Mesothelial cell of epicardium (in vitro differentiated cells): ENCODE results near the gene MTR. TPM values are rescaled to one million over a fixed set of nuclear protein-coding genes. Genes with fewer than 3 reads are reported as not detected.

Experiments
- DNase-seq, 2 experiments: peaks; one replicate each; pipeline ENCODE4 v3.0.0; 2021; ENCODE audit warnings: low spot score in 2 of 2; ENCODE audit not compliant: unreplicated experiment in 2 of 2
- H3K27ac Mint-ChIP-seq: 2 replicates; pipeline ENCODE4 v1.8.0; 2021; ENCODE audit warnings: mixed read lengths
- H3K27me3 Mint-ChIP-seq: 2 replicates; pipeline ENCODE4 v1.8.0; 2021; ENCODE audit warnings: low read depth, mixed read lengths
- H3K36me3 Mint-ChIP-seq: 2 replicates; pipeline ENCODE4 v1.8.0; 2021; ENCODE audit warnings: mixed read lengths
- H3K4me1 Mint-ChIP-seq: 2 replicates; pipeline ENCODE4 v1.8.0; 2021; ENCODE audit warnings: mixed read lengths
- H3K4me3 Mint-ChIP-seq: 2 replicates; pipeline ENCODE4 v1.8.0; 2021; ENCODE audit warnings: mild to moderate bottlenecking, moderate library complexity, mixed read lengths
- H3K9me3 Mint-ChIP-seq: 2 replicates; pipeline ENCODE4 v1.8.0; 2021; ENCODE audit warnings: mixed read lengths
- total RNA-seq: library from RNA; stranded (reverse); gene quantifications from 3 replicates; pipeline ENCODE4 v1.2.1, GENCODE V29; 2021
- TF ChIP-seq, protein P1 (sequence below): fragments of 200-600 bp; sonication (generic); IDR thresholded peaks from one replicate; pipeline ENCODE4 v1.5.0; 2021; ENCODE audit warnings: antibody characterized with exemption; ENCODE audit not compliant: unreplicated experiment

The MTR gene
- total RNA-seq, 1 donor from 2014 or later: 62.5 TPM

DNA sequence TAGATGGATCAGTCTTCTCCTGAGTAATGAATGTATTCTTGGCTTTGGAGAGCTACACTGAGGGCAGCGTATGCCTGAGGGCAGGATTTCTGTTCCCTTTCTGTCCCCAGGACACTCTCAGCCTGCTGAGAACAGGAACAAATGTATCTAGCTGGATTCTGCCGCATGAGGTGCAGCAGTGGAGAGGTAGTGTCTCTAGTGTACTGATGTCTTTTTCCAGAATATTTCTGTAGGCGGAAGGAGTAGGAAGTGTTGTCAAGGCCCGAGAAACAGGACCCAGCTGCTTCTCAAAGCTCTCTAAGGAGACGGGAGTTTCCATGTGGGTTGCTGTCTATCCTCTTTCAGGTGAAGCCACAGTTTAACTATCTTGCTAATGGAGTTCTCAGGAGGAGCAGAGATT is 143.7 kb downstream of the MTR start:
- no peak overlapping the region for H3K27ac Mint-ChIP-seq
- DNase-seq: no peak
- peaks cover 30% of the 10 kb centered on the region for H3K9me3 Mint-ChIP-seq
- H3K4me3 Mint-ChIP-seq: no peak overlapping the region
- H3K4me1 Mint-ChIP-seq: peaks cover 2% of the 10 kb centered on the region
- TF ChIP-seq, protein P1, sequence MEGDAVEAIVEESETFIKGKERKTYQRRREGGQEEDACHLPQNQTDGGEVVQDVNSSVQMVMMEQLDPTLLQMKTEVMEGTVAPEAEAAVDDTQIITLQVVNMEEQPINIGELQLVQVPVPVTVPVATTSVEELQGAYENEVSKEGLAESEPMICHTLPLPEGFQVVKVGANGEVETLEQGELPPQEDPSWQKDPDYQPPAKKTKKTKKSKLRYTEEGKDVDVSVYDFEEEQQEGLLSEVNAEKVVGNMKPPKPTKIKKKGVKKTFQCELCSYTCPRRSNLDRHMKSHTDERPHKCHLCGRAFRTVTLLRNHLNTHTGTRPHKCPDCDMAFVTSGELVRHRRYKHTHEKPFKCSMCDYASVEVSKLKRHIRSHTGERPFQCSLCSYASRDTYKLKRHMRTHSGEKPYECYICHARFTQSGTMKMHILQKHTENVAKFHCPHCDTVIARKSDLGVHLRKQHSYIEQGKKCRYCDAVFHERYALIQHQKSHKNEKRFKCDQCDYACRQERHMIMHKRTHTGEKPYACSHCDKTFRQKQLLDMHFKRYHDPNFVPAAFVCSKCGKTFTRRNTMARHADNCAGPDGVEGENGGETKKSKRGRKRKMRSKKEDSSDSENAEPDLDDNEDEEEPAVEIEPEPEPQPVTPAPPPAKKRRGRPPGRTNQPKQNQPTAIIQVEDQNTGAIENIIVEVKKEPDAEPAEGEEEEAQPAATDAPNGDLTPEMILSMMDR: no peak
- no peaks in the 10 kb centered on the region for H3K36me3 Mint-ChIP-seq
- H3K27me3 Mint-ChIP-seq: no peaks in the 10 kb centered on the region

DNA sequence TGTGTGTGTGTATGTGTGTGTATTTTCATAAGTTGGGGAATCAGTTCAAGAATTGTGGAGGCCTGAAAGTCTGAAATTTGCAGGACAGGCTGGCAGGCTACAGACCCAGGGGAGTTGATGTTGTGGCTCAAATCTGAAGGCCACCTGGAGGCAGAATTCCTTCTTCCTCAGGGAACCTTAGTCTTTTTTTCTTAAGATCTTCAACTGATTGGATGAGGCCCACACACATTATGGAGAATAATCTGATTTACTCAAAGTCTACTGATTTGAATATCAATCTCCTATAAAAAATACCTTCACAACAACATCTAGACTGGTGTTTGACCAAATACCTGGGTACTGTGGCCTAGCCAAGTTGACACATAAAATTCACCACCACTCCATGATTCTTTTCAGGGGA is 147.3 kb downstream of the MTR start:
- Mint-ChIP-seq H3K27me3 (no peaks in the 10 kb centered on the region), H3K9me3 (peaks cover 17% of the 10 kb centered on the region), H3K4me1 (peaks cover 2% of the 10 kb centered on the region), H3K27ac (no peak overlapping the region), H3K36me3 (no peaks in the 10 kb centered on the region), H3K4me3 (no peak overlapping the region)
- TF ChIP-seq, protein P1: no peak
- no peak for DNase-seq

DNA sequence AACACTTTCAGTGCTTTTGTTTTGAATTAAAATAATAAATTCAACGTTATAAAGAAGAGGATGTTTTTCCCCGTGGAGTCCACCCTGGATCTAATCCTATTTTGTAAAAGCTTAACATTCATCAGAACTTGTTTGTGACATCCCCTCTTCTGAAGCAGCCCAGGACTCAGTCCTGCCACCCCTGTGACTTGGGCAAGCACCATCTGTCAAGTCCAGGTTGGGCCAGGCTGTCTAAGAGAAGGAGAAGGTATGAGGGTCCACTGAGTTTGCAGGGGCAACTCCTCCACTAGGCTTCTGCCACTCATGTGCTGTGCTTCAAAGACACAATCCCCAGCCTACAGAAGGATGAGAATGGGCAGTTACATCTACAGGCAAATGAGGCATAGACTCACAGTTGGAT is 149.5 kb downstream of the MTR start:
- H3K27ac Mint-ChIP-seq: no peak overlapping the region
- TF ChIP-seq, protein P1: no peak
- H3K9me3 Mint-ChIP-seq: peaks cover 15% of the 10 kb centered on the region
- no peaks in the 10 kb centered on the region for H3K27me3 Mint-ChIP-seq
- H3K4me3 Mint-ChIP-seq: no peak overlapping the region
- H3K4me1 Mint-ChIP-seq: no peaks in the 10 kb centered on the region
- no peaks in the 10 kb centered on the region for H3K36me3 Mint-ChIP-seq
- DNase-seq: no peak

DNA sequence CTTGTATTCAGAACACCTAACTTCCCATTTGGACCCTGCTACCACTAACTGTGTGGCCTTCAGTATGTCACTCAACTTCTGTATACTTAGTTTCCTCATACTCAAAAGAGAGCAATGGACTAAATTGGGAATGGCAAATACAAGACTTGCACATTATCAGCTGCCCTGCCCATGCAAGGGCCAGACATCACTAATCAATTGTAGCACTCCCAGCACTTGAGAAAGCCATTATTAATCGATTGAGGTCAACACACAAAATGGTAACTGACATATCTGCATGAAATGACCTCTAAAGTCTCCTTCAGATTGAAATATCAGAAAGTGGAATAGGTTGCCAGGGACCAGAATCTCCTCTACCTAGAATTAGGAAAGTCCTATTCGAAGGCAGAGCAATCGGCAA is 149.9 kb downstream of the MTR start:
- H3K27me3 Mint-ChIP-seq: no peaks in the 10 kb centered on the region
- TF ChIP-seq, protein P1: no peak
- H3K9me3 Mint-ChIP-seq: peaks cover 15% of the 10 kb centered on the region
- no peaks in the 10 kb centered on the region for H3K36me3 Mint-ChIP-seq
- H3K27ac Mint-ChIP-seq: no peak overlapping the region
- no peak for DNase-seq
- H3K4me3 Mint-ChIP-seq: no peak overlapping the region
- H3K4me1 Mint-ChIP-seq: no peaks in the 10 kb centered on the region

DNA sequence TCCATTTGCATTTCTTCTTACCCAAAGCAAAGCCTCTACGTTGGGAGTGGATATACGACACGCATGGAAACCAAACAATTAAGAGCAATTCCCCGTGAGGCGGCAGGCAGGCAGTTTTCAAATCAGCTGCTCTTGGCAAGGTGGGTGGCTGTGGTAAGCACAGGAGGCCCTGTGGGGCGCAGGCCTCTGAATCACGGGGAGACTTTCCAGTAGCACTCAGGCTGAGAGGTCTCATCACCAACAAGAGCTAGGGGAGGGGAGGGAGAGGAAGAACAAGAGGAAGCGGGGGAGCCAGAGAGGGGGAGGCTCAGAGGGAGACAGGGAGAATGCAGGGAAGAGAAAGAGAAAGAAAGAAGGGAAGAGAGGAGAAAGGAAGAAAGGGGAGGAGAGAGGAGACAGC is 152.7 kb downstream of the MTR start:
- DNase-seq: no peak
- TF ChIP-seq, protein P1: no peak
- Mint-ChIP-seq H3K27ac (no peak overlapping the region), H3K4me3 (no peak overlapping the region), H3K9me3 (no peaks in the 10 kb centered on the region), H3K27me3 (no peaks in the 10 kb centered on the region), H3K36me3 (no peaks in the 10 kb centered on the region), H3K4me1 (peaks cover 13% of the 10 kb centered on the region)

DNA sequence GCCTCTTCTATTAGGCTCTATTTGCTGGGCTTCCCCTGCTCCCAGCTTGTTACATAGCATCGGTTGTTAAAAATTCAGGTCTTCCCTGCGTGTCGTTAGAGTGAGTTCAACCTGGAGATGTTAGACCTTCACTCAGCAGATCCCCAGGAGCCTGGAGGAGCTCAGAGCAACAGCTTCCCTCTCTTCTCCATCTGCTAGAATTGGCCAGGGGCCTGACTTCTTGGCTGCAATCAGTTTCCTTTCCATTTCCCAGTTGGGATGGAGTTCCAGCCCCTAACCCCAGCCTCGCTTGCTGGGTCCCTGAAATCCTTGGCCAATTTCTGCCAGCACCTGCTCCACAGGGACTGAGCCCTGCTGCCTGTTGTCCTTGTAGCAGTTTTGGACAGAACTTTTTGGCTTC is 153.3 kb downstream of the MTR start:
- Mint-ChIP-seq H3K27ac (no peak overlapping the region), H3K36me3 (no peaks in the 10 kb centered on the region), H3K9me3 (no peaks in the 10 kb centered on the region), H3K4me3 (no peak overlapping the region), H3K4me1 (peaks cover 19% of the 10 kb centered on the region), H3K27me3 (no peaks in the 10 kb centered on the region)
- TF ChIP-seq, protein P1: no peak
- no peak for DNase-seq
